Tibial nerve (tissue), 4 donors: Measurements from ENCODE around the gene HPS5. TPM values are rescaled to one million over a fixed set of nuclear protein-coding genes. Genes with fewer than 3 reads are reported as not detected.
"Not testable (repeated sequence)": the region's sequence is repeated elsewhere in the genome, so short reads cannot be mapped to it uniquely, and the experiment has no call there.

Experiments used
- DNase-seq, 2 donors: peaks; one replicate each; pipeline ENCODE4 v3.0.0-alpha.2; 2019; ENCODE audit warnings: low spot score in 2 of 2
- H3K27ac ChIP-seq, 4 donors: fragments of 200-600 bp; sonication (generic) in 3 of 4; one replicate each; pipeline ENCODE4 v1.5.1; 2017 to 2019; ENCODE audit warnings: mild to moderate bottlenecking in 1 of 4
- H3K27me3 ChIP-seq, 2 donors: fragments of 200-600 bp; sonication (generic) in 1 of 2; one replicate each; pipeline versions ENCODE4 v1.5.1 to v1.6.0; 2017 to 2019
- H3K36me3 ChIP-seq, 3 donors: fragments of 200-600 bp; sonication (generic); one replicate each; pipeline ENCODE4 v1.5.1; 2018 to 2019
- H3K4me1 ChIP-seq, 4 donors: fragments of 200-600 bp; sonication (generic) in 3 of 4; one replicate each; pipeline ENCODE4 v1.5.1; 2017 to 2019
- H3K4me3 ChIP-seq, 4 donors: fragments of 200-600 bp; sonication (generic) in 3 of 4; one replicate each; pipeline ENCODE4 v1.5.1; 2017 to 2019; ENCODE audit warnings: mild to moderate bottlenecking in 1 of 4, moderate library complexity in 1 of 4
- H3K9me3 ChIP-seq, 4 donors: fragments of 200-600 bp; sonication (generic) in 3 of 4; one replicate each; pipeline ENCODE4 v1.5.1; 2017 to 2019
- EP300 ChIP-seq, 2 donors: sonication (generic); formaldehyde crosslinking; IDR thresholded peaks; one replicate each; pipeline ENCODE4 v1.6.1; 2017; ENCODE audit warnings: antibody characterized with exemption in 2 of 2, mild to moderate bottlenecking in 1 of 2
- POLR2A ChIP-seq, 2 donors: fragments of 450-650 bp; IDR thresholded peaks; one replicate each; pipeline ENCODE4 v1.6.1; 2017; ENCODE audit warnings: antibody characterized with exemption in 2 of 2, mild to moderate bottlenecking in 2 of 2, moderate library complexity in 2 of 2
- WGBS, 2 donors: methylation state at CpG; one replicate each; pipeline ENCODE4 v1.1.5; 2018; 5-methylcytosine and 5-hydroxymethylcytosine counted together
- total RNA-seq, 4 donors: library from RNA; depleted of rRNA; stranded (reverse); fragments of >200 nt; gene quantifications; one replicate each; pipeline ENCODE4 v1.1.0, GENCODE V29; 2016
- TF ChIP-seq, protein P1 (sequence below), 5 experiments: fragments of 200-600 bp in 3 of 5; fragments of 450-650 bp in 2 of 5; sonication (generic) in 3 of 5; IDR thresholded peaks; one replicate each; pipeline ENCODE4 v1.5.1; 2016 to 2019; ENCODE audit warnings: antibody characterized with exemption in 5 of 5, mild to moderate bottlenecking in 3 of 5, moderate library complexity in 2 of 5

HPS5 gene
- total RNA-seq, 4 donors from 2014 or later: 42.6 to 101 (median 65.2) TPM

DNA sequence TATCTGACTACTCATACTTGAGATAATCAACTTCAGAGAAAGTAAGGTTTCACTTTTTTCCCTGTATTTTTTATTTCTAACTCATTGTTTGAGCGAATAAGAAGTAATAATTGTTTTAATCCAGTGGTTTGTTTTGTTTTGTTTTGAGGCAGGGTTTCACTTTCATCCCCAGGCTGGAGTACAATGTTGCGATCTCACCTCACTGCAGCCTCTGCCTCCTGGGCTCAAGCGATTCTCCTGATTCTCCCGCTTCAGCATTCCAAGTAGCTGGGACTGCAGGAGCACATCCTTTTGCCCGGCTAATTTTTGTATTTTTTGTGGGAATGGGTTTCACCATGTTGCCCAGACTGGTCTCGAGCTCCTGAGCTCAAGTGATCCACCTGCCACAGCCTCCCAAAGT lies 9.0 kb upstream of the HPS5 start:
- TF ChIP-seq, protein P1, sequence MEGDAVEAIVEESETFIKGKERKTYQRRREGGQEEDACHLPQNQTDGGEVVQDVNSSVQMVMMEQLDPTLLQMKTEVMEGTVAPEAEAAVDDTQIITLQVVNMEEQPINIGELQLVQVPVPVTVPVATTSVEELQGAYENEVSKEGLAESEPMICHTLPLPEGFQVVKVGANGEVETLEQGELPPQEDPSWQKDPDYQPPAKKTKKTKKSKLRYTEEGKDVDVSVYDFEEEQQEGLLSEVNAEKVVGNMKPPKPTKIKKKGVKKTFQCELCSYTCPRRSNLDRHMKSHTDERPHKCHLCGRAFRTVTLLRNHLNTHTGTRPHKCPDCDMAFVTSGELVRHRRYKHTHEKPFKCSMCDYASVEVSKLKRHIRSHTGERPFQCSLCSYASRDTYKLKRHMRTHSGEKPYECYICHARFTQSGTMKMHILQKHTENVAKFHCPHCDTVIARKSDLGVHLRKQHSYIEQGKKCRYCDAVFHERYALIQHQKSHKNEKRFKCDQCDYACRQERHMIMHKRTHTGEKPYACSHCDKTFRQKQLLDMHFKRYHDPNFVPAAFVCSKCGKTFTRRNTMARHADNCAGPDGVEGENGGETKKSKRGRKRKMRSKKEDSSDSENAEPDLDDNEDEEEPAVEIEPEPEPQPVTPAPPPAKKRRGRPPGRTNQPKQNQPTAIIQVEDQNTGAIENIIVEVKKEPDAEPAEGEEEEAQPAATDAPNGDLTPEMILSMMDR (IDR thresholded peaks at IDR 0.05): no peak
- no peak for TF ChIP-seq POLR2A (IDR thresholded peaks at IDR 0.05)
- TF ChIP-seq EP300 (IDR thresholded peaks at IDR 0.05): no peak
- 94 to 95% methylated on average over 6 of the region's 6 CpGs for WGBS, 2 donors
- Histone ChIP-seq H3K4me1 (peaks cover 0 to 10% (median 0%) of the 10 kb centered on the region in 4 donors), H3K36me3 (peaks cover 0 to 76% (median 9%) of the 10 kb centered on the region in 3 donors), H3K4me3 (no peak overlapping the region), H3K27me3 (no peaks in the 10 kb centered on the region), H3K9me3 (no peaks in the 10 kb centered on the region), H3K27ac (no peak overlapping the region)
- DNase-seq: no peak

DNA sequence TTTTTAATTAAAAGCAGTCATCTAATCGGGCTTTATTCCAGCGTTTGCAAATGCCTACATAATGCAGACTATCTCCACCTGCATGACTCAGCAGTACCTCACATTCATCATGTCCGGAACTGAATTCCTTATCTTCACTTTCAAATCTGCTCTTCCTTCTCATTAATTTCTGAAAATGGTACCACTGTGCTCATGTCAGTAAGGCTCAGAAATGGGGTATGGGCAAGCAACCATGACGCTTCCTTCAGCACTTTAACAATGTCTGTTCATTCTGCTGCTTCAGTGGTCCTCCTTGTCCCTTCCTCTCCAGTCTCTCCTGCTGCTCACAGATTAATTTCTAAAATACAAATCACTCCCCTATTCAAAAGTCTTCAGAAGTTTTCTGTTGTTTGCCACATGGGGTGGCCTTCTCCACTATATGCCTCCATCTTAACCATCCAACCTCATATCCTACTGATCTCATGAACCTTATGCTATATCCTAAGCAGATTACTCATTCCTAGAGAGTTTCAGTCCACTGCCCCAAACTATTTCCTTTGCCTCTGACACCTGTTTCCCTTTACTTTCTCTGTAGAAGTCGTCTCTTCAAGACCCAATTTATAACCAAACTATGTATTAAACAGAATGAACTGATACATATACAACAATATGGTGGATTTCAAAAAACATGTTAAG lies 7.4 kb upstream of the HPS5 start:
- H3K27me3 ChIP-seq: no peaks in the 10 kb centered on the region
- H3K36me3 ChIP-seq: peaks cover 0 to 71% (median 8%) of the 10 kb centered on the region in 3 donors
- H3K4me1 ChIP-seq: peaks cover 0 to 26% (median 6%) of the 10 kb centered on the region in 4 donors
- no peak for DNase-seq
- no peaks in the 10 kb centered on the region for H3K9me3 ChIP-seq
- no peak overlapping the region for H3K27ac ChIP-seq
- WGBS, 2 donors: 80 to 81% methylated on average over 5 of the region's 5 CpGs
- TF ChIP-seq, protein P1 (IDR thresholded peaks at IDR 0.05): no peak
- TF ChIP-seq EP300 (IDR thresholded peaks at IDR 0.05) (no peak), POLR2A (IDR thresholded peaks at IDR 0.05) (no peak)
- no peak overlapping the region for H3K4me3 ChIP-seq

DNA sequence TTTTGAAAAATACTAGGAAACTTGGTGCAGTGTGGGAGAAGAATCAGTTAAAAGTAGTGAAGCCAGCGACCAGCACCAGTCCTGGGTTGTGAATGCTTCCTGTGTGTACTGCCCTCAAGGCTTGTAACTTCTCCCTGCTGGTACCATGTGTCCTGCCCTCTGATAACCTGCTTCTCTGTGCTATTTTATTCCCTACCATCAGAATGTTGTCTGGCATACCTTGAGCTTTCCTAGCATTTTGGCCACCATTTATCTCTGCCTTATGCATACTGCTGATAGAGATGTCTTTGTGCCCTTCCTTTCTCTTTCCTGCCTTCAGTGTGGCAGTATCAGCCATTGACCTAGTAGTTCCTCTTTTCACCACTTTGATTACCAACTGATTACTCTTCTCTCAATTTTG lies 2.4 kb upstream of the HPS5 start:
- no peaks in the 10 kb centered on the region for H3K9me3 ChIP-seq
- peak overlapping the region in 1 of 4 donors; percentile 99 for H3K27ac ChIP-seq
- peaks cover 0 to 35% (median 0%) of the 10 kb centered on the region in 3 donors for H3K36me3 ChIP-seq
- no peak for TF ChIP-seq EP300 (IDR thresholded peaks at IDR 0.05)
- no peak for TF ChIP-seq POLR2A (IDR thresholded peaks at IDR 0.05)
- TF ChIP-seq, protein P1 (IDR thresholded peaks at IDR 0.05): no peak
- peaks cover 0 to 58% (median 33%) of the 10 kb centered on the region in 4 donors for H3K4me1 ChIP-seq
- no peak for DNase-seq
- no peak overlapping the region for H3K4me3 ChIP-seq
- 40 to 43% methylated on average over 1 of the region's 1 CpG for WGBS, 2 donors
- H3K27me3 ChIP-seq: no peaks in the 10 kb centered on the region

GRCh38 chr11:18323881-18324280 lies 1.9 kb upstream of the HPS5 start:
- H3K4me3 ChIP-seq: peak overlapping the region in 1 of 4 donors; percentile 83
- WGBS, 2 donors: 88 to 93% methylated on average over 11 of the region's 11 CpGs
- not testable (repeated sequence) for DNase-seq

GRCh38 chr11:18322818-18323570 lies 1.1 kb upstream of the HPS5 start:
- TF ChIP-seq POLR2A (IDR thresholded peaks at IDR 0.05) (no peak), EP300 (IDR thresholded peaks at IDR 0.05) (no peak)
- TF ChIP-seq, protein P1 (IDR thresholded peaks at IDR 0.05): no peak
- Histone ChIP-seq H3K9me3 (no peaks in the 10 kb centered on the region), H3K27ac (peak overlapping the region; percentile 93 to 99 (median 98)), H3K27me3 (no peaks in the 10 kb centered on the region), H3K4me1 (peaks cover 0 to 63% (median 34%) of the 10 kb centered on the region in 4 donors), H3K36me3 (peaks cover 0 to 26% (median 0%) of the 10 kb centered on the region in 3 donors), H3K4me3 (peak overlapping the region; percentile 81 to 84 (median 83))
- WGBS, 2 donors: 10 to 17% methylated on average over 11 to 13 of the region's 18 CpGs
- DNase-seq: peak in 1 of 2 donors; percentile 11

More at GRCh38 chr11:18323881-18324280, 1.9 kb upstream of the HPS5 start:
- H3K27me3 ChIP-seq, H3K9me3 ChIP-seq: not testable (repeated sequence)
- peak overlapping the region in 1 of 4 donors; percentile 99 for H3K27ac ChIP-seq
- H3K4me1 ChIP-seq: peaks cover 0 to 57% (median 34%) of the 10 kb centered on the region in 4 donors
- peaks cover 0 to 31% (median 0%) of the 10 kb centered on the region in 3 donors for H3K36me3 ChIP-seq
